Sigmoid colon (tissue), 7 donors: Measurements from ENCODE around the gene NECTIN2. TPM values are rescaled to one million over a fixed set of nuclear protein-coding genes. Genes with fewer than 3 reads are reported as not detected.
A peak's percentile ranks its signal among the peaks of the same experiment; 100 is the strongest.

Source experiments
- DNase-seq: peaks from one replicate; pipeline ENCODE4 v3.0.0-alpha.2; 2019
- H3K27ac ChIP-seq, 4 donors: fragments of 200-600 bp; sonication (generic); one replicate each; pipeline ENCODE4 v1.5.1; 2016 to 2019; ENCODE audit warnings: mild to moderate bottlenecking in 1 of 4
- H3K27me3 ChIP-seq, 3 donors: fragments of 200-600 bp; sonication (generic); one replicate each; pipeline ENCODE4 v1.5.1; 2019; ENCODE audit warnings: mild to moderate bottlenecking in 1 of 3
- H3K36me3 ChIP-seq, 4 donors: fragments of 200-600 bp; sonication (generic); one replicate each; pipeline ENCODE4 v1.5.1; 2016 to 2019
- H3K4me1 ChIP-seq, 4 donors: fragments of 200-600 bp; sonication (generic); one replicate each; pipeline ENCODE4 v1.5.1; 2017 to 2019
- H3K4me3 ChIP-seq, 4 donors: fragments of 200-600 bp; sonication (generic); one replicate each; pipeline ENCODE4 v1.5.1; 2017 to 2019; ENCODE audit warnings: mild to moderate bottlenecking in 2 of 4, moderate library complexity in 1 of 4
- H3K9me3 ChIP-seq, 4 donors: fragments of 200-600 bp in 3 of 4; sonication (generic) in 3 of 4; one replicate each; pipeline versions ENCODE4 v1.5.1 to v1.6.1; 2013 to 2019
- CTCF ChIP-seq, 4 experiments: fragments of 450-650 bp in 3 of 4; fragments of 200-600 bp in 1 of 4; IDR thresholded peaks; one replicate each; pipeline ENCODE4 v1.5.1; 2016 to 2019; ENCODE audit warnings: antibody characterized with exemption in 4 of 4, mild to moderate bottlenecking in 3 of 4, moderate library complexity in 2 of 4
- EP300 ChIP-seq, 4 donors: sonication (generic); formaldehyde crosslinking; IDR thresholded peaks; one replicate each; pipeline ENCODE4 v1.6.1; 2017; ENCODE audit warnings: antibody characterized with exemption in 4 of 4
- POLR2A ChIP-seq, 2 donors: fragments of 450-650 bp; IDR thresholded peaks; one replicate each; pipeline ENCODE4 v1.6.1; 2016; ENCODE audit warnings: antibody characterized with exemption in 2 of 2, mild to moderate bottlenecking in 2 of 2, moderate library complexity in 2 of 2
- POLR2AphosphoS5 ChIP-seq, 4 donors: sonication (generic); formaldehyde crosslinking; IDR thresholded peaks; one replicate each; pipeline ENCODE4 v1.6.1; 2017; ENCODE audit warnings: antibody characterized with exemption in 4 of 4
- WGBS, 2 donors: extraction: QIAGEN DNeasy Blood & Tissue Kit; methylation state at CpG; one replicate each; pipeline ENCODE4 v1.1.7; 2013; 5-methylcytosine and 5-hydroxymethylcytosine counted together
- intact Hi-C: fragments of 100-400 bp; cut with DNase I; formaldehyde crosslinking; loops from one replicate; pipeline ENCODE4 v1.15.1; 2023
- polyA plus RNA-seq, 3 donors: library from polyadenylated mRNA; stranded (reverse); fragments of 200-250 nt; gene quantifications; one replicate each; pipeline ENCODE4 v1.2.3, GENCODE V29; 2013
- total RNA-seq, 4 donors: library from RNA; depleted of rRNA; stranded (reverse); fragments of >200 nt; gene quantifications; one replicate each; pipeline ENCODE4 v1.1.0, GENCODE V29; 2016
- donor health status: healthy with polysubstance abuse.
- donor health status: Bipolar disorder and iron deficiency.
- donor health status: healthy.

NECTIN2 gene
- total RNA-seq (10 to 100 TPM; 16.3 to 39.6 (median 27.3) TPM), polyA plus RNA-seq (10 to 100 TPM; 15.6 to 68.6 (median 27.3) TPM)

GRCh38 chr19:44845612-44846454, at the start of gene NECTIN2:
TSS of gene NECTIN2 (plus strand) at chr19:44846297. CDS start at chr19:44846526, 229 bp downstream.
- Histone ChIP-seq H3K27ac (peak within 1 kb of the TSS; percentile 94 to 98 (median 96)), H3K9me3 (no peaks in the 10 kb centered on the region), H3K4me3 (peak within 1 kb of the TSS; percentile 83 to 100 (median 96)), H3K4me1 (peaks cover 0 to 58% (median 39%) of the 10 kb centered on the region in 4 donors), H3K27me3 (no peaks in the 10 kb centered on the region), H3K36me3 (no peaks in the 10 kb centered on the region)
- TF ChIP-seq POLR2A (IDR thresholded peaks at IDR 0.05) (peak; percentile 83 to 88), POLR2AphosphoS5 (IDR thresholded peaks at IDR 0.05) (peak; percentile 92 to 96 (median 94)), CTCF (IDR thresholded peaks at IDR 0.05) (peak; percentile 56 to 88 (median 82)), EP300 (IDR thresholded peaks at IDR 0.05) (no peak)
- intact Hi-C loops, result loop anchor here (2.0 to 5.0 kb wide), 3 partner anchors 37 to 106 kb away; partner anchors contain the start of genes BCAM and BCL3
- 1% methylated on average over 67 of the region's 67 CpGs for WGBS, 2 donors
- peak; percentile 100 for DNase-seq

GRCh38 chr19:44796701-44797115, 49.4 kb upstream of the NECTIN2 start:
- no peak for DNase-seq
- intact Hi-C loops, result no loop called here
- TF ChIP-seq POLR2A (IDR thresholded peaks at IDR 0.05), result no peak
- TF ChIP-seq CTCF (IDR thresholded peaks at IDR 0.05), result no peak
- TF ChIP-seq POLR2AphosphoS5 (IDR thresholded peaks at IDR 0.05), result no peak
- TF ChIP-seq EP300 (IDR thresholded peaks at IDR 0.05), result no peak
- 43 to 75% methylated on average over 12 of the region's 12 CpGs for WGBS, 2 donors
- Histone ChIP-seq H3K27me3 (no peaks in the 10 kb centered on the region), H3K27ac (peak overlapping the region in 1 of 4 donors; percentile 51), H3K4me3 (no peak overlapping the region), H3K4me1 (no peaks in the 10 kb centered on the region), H3K9me3 (no peaks in the 10 kb centered on the region), H3K36me3 (no peaks in the 10 kb centered on the region)

GRCh38 chr19:44799627-44800346, 46.3 kb upstream of the NECTIN2 start:
- intact Hi-C loops, result loop anchor here (1.0 kb wide), 1 partner anchor 45 kb away; no protein-coding TSS in a partner anchor
- H3K9me3 ChIP-seq, result no peaks in the 10 kb centered on the region
- 72 to 85% methylated on average over 10 of the region's 10 CpGs for WGBS, 2 donors
- H3K4me1 ChIP-seq, result no peaks in the 10 kb centered on the region
- H3K27me3 ChIP-seq, result no peaks in the 10 kb centered on the region
- no peak for DNase-seq
- no peak overlapping the region for H3K4me3 ChIP-seq
- TF ChIP-seq CTCF (IDR thresholded peaks at IDR 0.05), result no peak
- no peak for TF ChIP-seq EP300 (IDR thresholded peaks at IDR 0.05)
- TF ChIP-seq POLR2AphosphoS5 (IDR thresholded peaks at IDR 0.05), result no peak
- no peak for TF ChIP-seq POLR2A (IDR thresholded peaks at IDR 0.05)
- no peaks in the 10 kb centered on the region for H3K36me3 ChIP-seq
- H3K27ac ChIP-seq, result no peak overlapping the region

- Histone ChIP-seq H3K4me3 (no peak overlapping the region), H3K36me3 (no peaks in the 10 kb centered on the region), H3K4me1 (no peaks in the 10 kb centered on the region), H3K27me3 (no peaks in the 10 kb centered on the region), H3K9me3 (no peaks in the 10 kb centered on the region), H3K27ac (no peak overlapping the region)
- DNase-seq, result peak; percentile 91
- 3% methylated on average over 3 of the region's 3 CpGs for WGBS, 2 donors
- TF ChIP-seq EP300 (IDR thresholded peaks at IDR 0.05) (no peak), CTCF (IDR thresholded peaks at IDR 0.05) (peak; percentile 91 to 97 (median 94))
- intact Hi-C loops, result loop anchor here (1.0 kb wide), 1 partner anchor 44 kb away; no protein-coding TSS in a partner anchor
Observed at GRCh38 chr19:44800461-44800860, 45.6 kb upstream of the NECTIN2 start.
